WTC11 (cell line): ENCODE measurements around the gene SMYD3.

Source experiments
- CTCF ChIP-seq: fragments of 200-600 bp; IDR thresholded peaks from 2 replicates; pipeline ENCODE4 v1.8.0; 2022; ENCODE audit warnings: antibody characterized with exemption
- ZSCAN18 ChIP-seq: fragments of 250-450 bp; sonication (Bioruptor Pico); IDR thresholded peaks from 2 replicates; pipeline ENCODE4 v2.1.2; 2022; ENCODE audit warnings: mild to moderate bottlenecking, moderate library complexity

- TF ChIP-seq CTCF: no peak
- TF ChIP-seq ZSCAN18 (CRISPR knock-in tag): no peak
Measured at GRCh38 chr1:246092136-246092535, 414.9 kb downstream of the SMYD3 start.
